ENCODE measurements around the gene CBFA2T3. TPM values are rescaled to one million over a fixed set of nuclear protein-coding genes. Genes with fewer than 3 reads are reported as not detected.

Gene CBFA2T3
- total and polyA plus RNA-seq, 2 of the 13 experiments (the other 11 are each of a cell fraction or from before 2014, with no cell fraction given): 0.05 TPM; not detected in 1

- TF ChIP-seq RFX1 (IDR thresholded peaks at IDR 0.05): no peak
- TF ChIP-seq ZNF720 (CRISPR knock-in tag; IDR thresholded peaks at IDR 0.05): no peak
- TF ChIP-seq, protein P1, sequence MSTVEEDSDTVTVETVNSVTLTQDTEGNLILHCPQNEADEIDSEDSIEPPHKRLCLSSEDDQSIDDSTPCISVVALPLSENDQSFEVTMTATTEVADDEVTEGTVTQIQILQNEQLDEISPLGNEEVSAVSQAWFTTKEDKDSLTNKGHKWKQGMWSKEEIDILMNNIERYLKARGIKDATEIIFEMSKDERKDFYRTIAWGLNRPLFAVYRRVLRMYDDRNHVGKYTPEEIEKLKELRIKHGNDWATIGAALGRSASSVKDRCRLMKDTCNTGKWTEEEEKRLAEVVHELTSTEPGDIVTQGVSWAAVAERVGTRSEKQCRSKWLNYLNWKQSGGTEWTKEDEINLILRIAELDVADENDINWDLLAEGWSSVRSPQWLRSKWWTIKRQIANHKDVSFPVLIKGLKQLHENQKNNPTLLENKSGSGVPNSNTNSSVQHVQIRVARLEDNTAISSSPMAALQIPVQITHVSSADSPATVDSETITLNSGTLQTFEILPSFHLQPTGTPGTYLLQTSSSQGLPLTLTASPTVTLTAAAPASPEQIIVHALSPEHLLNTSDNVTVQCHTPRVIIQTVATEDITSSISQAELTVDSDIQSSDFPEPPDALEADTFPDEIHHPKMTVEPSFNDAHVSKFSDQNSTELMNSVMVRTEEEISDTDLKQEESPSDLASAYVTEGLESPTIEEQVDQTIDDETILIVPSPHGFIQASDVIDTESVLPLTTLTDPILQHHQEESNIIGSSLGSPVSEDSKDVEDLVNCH (CRISPR knock-in tag; IDR thresholded peaks at IDR 0.05): no peak
- TF ChIP-seq ZNF430 (CRISPR knock-in tag; IDR thresholded peaks at IDR 0.05): no peak
- TF ChIP-seq CAMTA2 (CRISPR knock-in tag; IDR thresholded peaks at IDR 0.05; ENCODE audit: borderline replicate concordance): no peak
- no peak for TF ChIP-seq MXI1 (IDR thresholded peaks at IDR 0.05; ENCODE audit: borderline replicate concordance, low read depth, low read length)
- no peak for TF ChIP-seq ZNF782 (CRISPR knock-in tag; IDR thresholded peaks at IDR 0.05; ENCODE audit: borderline replicate concordance)
- no peak for TF ChIP-seq ZNF770 (CRISPR knock-in tag; IDR thresholded peaks at IDR 0.05)
- TF ChIP-seq PBX2 (CRISPR knock-in tag; IDR thresholded peaks at IDR 0.05): no peak
- TF ChIP-seq SKI (IDR thresholded peaks at IDR 0.05; ENCODE audit: partially characterized antibody): no peak
- TF ChIP-seq NFE2 (CRISPR knock-in tag; IDR thresholded peaks at IDR 0.05): no peak
- TF ChIP-seq GATAD2A (CRISPR knock-in tag; IDR thresholded peaks at IDR 0.05): no peak
These were observed 75.2 kb downstream of the CBFA2T3 start (continued) for GRCh38 chr16:88901718-88902337.

All from HepG2 (cell line).